NCI-H748 (cell line): ENCODE results near the gene RREB1.

ENCODE experiments used
- DNase-seq: peaks from one replicate; lab custom pipeline; 2025; ENCODE audit not compliant: unreplicated experiment; lab: John Stamatoyannopoulos, UW

RREB1 gene

DNA sequence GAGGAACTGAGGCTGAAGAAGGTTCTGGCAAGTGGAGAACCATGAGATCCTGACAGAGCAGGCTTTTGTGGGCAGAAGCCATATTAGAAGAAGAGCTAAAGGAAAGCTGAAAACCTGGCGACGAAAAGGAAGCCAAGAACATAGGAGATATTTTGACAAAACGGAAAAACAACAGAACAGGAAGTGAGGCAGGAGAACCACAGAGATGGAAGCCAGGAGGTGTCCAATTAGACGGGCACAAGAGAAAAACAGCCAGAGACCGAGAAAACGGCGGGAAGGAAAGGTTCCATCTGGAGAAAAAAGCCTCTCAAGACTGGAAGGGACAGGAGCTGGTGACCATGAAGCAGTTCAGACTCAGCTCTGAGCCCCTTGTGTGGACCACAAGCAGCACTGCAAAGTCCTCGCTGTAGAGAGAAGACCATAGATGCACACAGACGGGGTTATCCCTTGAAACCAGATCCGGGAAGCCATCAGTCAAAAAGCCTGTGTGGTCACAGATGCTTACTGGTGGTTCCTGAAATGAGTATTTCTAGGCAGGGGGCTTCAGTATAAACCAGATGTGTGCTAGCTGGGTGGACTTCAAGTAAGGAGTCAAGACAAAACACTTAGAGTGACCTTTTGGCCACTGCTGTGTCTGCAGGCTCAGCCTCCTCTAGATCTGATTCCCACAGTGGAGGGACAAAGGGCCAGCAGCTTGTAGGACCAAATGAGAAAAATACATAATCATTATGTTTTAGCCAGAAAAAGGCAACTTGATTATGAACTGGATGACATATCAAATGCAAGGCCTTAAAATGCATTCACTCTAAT lies 174.5 kb downstream of the RREB1 start:
- DNase-seq, result no peak

- no peak for DNase-seq
Observed at GRCh38 chr6:7283676-7284075, 175.9 kb downstream of the RREB1 start.

- no peak for DNase-seq
Observed at GRCh38 chr6:7285416-7285815, 177.7 kb downstream of the RREB1 start.

GRCh38 chr6:7290079-7290478 lies 182.3 kb downstream of the RREB1 start:
- no peak for DNase-seq

DNA sequence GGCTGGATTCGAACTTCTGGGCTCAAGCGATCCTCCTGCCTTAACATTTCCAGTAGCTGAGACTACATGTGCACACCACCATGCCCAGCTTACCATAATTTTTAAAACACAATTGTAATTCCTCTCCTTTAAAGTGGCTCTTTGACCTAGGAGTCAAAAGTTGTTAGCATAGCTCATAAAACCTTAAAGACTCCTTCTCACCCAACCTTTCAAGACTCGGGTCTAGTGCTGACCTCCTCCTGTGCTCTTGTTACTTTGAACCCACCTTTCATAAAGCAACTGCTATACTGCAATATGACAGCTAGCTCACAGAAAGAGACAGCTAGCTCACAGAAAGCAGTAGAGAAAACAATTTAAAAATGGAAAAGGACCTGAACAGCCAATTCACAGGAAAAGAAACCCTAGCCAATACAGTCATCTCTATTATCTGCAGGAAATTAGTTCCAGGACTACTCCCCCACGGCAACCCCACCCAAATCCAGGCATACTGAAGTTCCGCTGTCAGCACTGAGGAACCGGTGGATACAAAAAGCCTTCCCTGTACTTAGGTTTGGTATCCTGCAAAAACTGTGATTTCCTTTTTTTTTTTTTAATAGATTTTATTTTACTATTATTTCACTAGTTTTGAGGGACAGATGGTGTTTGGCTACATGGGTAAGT lies 185.0 kb downstream of the RREB1 start:
- DNase-seq, result no peak

- DNase-seq, result no peak
Observed at GRCh38 chr6:7295916-7296315, 188.2 kb downstream of the RREB1 start.

- no peak for DNase-seq
Observed at GRCh38 chr6:7296602-7297001, 188.8 kb downstream of the RREB1 start.

DNA sequence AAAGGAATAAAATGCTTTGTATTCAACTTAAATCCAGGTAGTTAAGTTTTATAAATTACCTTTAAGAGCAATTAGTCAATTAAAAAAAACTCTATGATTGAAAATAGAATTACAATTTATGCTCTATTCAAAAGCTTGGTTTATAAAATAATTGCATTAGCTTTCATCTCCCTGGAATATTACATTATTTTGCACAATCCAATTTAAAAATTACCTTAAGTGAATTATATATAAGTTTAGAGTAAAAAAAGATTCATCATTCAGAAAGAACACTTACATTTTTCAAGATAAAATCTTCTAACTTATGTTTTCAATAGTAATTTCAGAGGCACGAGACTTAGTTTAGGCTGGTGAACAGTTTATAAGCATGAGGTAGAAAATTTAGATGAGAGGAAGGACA lies 190.4 kb downstream of the RREB1 start:
- DNase-seq, result no peak

GRCh38 chr6:7300926-7301325 lies 193.2 kb downstream of the RREB1 start:
- no peak for DNase-seq
